ENCODE measurements around the gene TNFRSF4.

DNA sequence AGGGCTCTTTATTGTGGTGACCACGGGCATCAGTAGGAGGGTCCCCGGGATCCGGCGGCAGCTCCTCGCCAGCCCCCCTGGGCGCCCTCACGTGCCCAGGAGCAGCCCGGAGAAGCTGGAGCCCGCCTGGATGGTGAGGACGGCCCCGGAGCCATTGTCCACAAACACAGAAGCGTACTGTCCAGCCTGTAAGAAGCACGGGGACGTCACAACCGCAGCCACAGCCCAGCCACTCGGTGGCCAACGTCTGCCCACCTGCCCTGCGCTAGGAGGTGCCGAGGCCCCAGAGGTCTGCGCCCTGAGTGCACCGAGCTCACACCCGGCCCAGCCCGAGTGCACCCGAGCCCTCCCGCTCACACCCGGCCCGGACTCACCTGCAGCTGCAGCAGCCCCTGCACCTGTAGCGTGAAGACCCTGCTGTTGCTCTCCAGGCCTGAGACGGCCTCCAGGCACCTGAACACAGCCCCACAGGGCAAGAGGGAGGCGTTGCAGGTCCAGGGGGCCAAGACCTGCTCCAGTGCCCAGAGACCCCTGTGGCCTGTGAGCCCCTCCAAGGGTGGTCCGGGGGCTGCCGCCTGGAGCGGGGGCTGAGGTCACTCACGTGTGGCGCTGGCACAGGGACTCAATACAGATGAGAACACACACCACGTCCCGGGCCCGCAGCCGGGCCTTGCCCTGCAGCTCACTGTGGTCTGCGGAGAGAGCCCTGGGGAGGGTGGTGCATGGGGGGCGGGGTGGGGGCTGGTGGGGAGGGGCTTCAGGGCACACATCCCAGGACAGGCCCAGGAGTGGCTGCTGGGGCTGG is 28.7 kb upstream of the TNFRSF4 start:
- TF ChIP-seq CTCF (IDR thresholded peaks at IDR 0.05; ENCODE audit: low read depth, low read length, missing input control) (no peak), GABPA (IDR thresholded peaks at IDR 0.05 in 1 of 2, conservative IDR thresholded peaks at IDR 0.05 in 1 of 2) (no peak), RAD21 (IDR thresholded peaks at IDR 0.05) (no peak), FOXA1 (IDR thresholded peaks at IDR 0.05) (no peak), SP1 (IDR thresholded peaks at IDR 0.05) (no peak), YY1 (IDR thresholded peaks at IDR 0.05) (no peak), MAX (IDR thresholded peaks at IDR 0.05) (no peak), TAF1 (conservative IDR thresholded peaks at IDR 0.05) (no peak), RXRA (IDR thresholded peaks at IDR 0.05) (no peak)
- TF ChIP-seq, protein P1, sequence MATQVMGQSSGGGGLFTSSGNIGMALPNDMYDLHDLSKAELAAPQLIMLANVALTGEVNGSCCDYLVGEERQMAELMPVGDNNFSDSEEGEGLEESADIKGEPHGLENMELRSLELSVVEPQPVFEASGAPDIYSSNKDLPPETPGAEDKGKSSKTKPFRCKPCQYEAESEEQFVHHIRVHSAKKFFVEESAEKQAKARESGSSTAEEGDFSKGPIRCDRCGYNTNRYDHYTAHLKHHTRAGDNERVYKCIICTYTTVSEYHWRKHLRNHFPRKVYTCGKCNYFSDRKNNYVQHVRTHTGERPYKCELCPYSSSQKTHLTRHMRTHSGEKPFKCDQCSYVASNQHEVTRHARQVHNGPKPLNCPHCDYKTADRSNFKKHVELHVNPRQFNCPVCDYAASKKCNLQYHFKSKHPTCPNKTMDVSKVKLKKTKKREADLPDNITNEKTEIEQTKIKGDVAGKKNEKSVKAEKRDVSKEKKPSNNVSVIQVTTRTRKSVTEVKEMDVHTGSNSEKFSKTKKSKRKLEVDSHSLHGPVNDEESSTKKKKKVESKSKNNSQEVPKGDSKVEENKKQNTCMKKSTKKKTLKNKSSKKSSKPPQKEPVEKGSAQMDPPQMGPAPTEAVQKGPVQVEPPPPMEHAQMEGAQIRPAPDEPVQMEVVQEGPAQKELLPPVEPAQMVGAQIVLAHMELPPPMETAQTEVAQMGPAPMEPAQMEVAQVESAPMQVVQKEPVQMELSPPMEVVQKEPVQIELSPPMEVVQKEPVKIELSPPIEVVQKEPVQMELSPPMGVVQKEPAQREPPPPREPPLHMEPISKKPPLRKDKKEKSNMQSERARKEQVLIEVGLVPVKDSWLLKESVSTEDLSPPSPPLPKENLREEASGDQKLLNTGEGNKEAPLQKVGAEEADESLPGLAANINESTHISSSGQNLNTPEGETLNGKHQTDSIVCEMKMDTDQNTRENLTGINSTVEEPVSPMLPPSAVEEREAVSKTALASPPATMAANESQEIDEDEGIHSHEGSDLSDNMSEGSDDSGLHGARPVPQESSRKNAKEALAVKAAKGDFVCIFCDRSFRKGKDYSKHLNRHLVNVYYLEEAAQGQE (IDR thresholded peaks at IDR 0.05) = no peak
- TF ChIP-seq, protein P2, sequence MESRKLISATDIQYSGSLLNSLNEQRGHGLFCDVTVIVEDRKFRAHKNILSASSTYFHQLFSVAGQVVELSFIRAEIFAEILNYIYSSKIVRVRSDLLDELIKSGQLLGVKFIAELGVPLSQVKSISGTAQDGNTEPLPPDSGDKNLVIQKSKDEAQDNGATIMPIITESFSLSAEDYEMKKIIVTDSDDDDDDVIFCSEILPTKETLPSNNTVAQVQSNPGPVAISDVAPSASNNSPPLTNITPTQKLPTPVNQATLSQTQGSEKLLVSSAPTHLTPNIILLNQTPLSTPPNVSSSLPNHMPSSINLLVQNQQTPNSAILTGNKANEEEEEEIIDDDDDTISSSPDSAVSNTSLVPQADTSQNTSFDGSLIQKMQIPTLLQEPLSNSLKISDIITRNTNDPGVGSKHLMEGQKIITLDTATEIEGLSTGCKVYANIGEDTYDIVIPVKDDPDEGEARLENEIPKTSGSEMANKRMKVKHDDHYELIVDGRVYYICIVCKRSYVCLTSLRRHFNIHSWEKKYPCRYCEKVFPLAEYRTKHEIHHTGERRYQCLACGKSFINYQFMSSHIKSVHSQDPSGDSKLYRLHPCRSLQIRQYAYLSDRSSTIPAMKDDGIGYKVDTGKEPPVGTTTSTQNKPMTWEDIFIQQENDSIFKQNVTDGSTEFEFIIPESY (IDR thresholded peaks at IDR 0.05) = no peak
